Stimulated activated CD8-positive, alpha-beta memory T cell treated with anti-CD3 and anti-CD28 coated beads, Interleukin-15, amount 100 ng/mL, for 24 hours (primary cell): ENCODE data around the gene C16orf54.
"Not testable (repeated sequence)": the region's sequence is repeated elsewhere in the genome, so short reads cannot be mapped to it uniquely, and the experiment has no call there.

Source experiments
- DNase-seq: peaks from one replicate; pipeline ENCODE4 v3.0.0-alpha.2; 2020; ENCODE audit warnings: low read depth

The C16orf54 gene

DNA sequence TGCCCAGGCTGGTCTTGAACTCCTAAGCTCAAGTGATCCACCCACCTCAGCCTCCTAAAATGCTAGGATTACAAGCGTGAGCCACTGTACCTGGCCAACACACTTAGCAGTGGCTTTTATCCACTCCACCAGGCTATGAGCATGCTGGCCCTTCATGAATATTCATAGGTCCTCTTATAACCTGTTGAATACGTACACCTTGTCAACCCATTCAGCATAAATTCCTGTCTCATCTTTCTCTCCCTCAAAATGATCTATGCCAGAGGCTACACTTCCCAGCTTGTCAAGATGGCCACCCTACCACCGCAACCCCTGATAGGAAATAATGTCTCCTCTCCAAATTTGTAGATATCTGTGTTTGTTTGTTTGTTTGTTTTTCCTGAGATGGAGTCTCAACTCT lies 21.3 kb upstream of the C16orf54 start:
- DNase-seq, result no peak

DNA sequence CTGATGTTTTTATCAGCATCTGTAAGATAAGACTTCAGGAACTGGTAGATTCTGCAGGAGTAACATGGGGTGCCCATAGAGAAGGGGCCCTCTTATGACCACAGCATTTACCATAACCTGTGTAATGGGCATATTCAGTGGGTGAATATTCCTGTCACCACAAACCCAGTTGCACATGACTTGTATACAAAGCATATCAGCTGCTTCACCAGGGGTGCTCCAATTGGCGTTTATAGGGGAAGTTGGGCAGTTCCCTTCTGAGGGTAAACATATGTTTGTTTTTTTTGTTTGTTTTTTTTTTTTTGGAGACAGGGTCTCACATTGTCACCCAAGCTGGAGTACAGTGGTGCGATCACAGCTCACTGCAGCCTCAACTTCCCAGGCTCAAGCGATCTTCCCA lies 20.8 kb upstream of the C16orf54 start:
- no peak for DNase-seq

DNA sequence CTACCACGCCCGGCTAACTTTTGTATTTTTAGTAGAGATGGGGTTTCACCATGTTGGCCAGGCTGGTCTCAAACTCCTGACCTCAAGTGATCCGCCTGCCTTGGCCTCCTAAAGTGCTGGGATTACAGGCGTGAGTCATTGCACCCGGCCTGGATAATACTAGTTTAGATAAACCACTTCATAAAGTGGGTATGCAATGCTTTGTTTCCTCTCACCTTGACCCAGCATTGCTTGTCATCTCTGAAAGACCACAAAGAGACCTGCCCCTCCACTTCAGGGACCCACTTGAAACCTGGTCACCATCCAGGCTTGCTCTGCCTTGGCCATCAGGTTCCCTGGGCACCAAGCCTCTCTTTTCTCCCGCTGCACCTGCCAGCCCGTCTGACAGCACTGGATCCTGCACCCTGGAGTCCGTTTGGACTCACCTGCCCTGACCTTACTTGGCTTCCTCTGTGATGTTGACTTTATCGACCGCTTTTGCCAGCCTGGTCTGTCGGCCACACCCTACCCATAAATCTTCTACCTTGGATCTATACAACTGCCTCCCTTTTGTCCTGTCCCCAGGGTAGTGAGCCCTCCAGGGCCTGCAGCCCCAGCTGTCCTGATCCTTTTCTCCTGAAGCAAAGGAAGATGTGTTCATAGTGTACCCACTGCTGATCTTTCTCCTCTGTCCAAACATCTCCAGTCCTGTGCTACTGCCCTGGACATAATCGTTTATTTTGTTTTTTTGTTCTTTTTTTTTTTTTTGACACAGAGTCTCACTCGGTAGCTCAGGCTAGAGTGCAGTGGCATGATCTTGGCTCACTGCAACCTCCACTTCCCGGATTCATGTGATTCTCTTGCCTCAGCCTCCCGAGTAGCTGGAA lies 19.6 kb upstream of the C16orf54 start:
- DNase-seq, result no peak

DNA sequence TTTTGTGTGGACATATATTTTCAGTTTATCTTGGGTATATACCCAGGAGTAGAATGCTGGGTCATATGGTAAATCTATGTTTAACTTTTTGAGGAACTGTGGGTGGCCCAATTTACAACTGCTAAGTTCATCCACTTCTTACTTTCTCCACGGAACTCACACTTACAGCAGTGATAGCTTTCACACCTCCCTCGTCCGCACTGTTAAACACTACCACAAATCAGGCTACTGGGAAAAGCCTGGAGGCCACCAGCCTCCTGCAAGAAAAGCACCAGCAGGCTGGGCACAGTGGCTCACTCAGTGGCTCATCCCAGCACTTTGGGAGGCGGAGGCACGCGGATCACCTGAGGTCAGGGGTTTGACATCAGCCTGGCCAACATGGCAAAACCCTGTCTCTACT lies 17.5 kb upstream of the C16orf54 start:
- no peak for DNase-seq

DNA sequence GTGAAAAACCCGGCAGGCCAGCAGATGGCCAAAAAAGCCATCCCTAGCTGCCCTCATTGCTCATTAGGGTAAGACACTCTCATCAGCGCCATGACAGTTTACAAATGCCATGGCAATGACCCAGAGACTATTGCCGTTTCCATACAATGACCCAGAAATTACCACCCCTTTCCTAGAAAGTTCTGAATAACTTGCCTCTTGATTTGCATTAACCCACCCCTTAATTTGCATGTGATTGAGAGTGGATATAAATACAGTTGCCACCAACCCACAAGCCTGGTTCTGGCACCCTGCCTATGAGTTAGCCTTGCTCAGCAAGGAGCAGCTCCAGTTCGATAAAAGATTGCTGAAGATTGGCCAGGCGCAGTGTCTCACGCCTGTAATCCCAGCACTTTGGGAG lies 16.1 kb upstream of the C16orf54 start:
- DNase-seq, result no peak

DNA sequence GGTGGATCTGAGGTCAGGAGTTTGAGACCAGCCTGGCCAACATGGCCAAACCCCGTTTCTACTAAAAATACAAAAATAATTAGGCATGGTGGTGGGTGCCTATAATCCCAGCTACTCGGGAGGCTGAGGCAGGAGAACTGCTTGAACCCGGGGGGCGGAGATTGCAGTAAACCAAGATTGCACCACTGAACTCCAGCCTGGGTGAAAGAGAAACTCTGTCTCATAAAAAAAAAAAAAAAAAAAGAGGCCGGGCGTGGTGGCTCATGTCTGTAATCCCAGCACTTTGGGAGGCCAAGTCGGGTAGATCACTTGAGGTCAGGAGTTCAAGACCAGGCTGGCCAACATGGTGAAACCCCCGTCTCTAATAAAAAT lies 15.5 kb upstream of the C16orf54 start:
- DNase-seq, result not testable (repeated sequence)

DNA sequence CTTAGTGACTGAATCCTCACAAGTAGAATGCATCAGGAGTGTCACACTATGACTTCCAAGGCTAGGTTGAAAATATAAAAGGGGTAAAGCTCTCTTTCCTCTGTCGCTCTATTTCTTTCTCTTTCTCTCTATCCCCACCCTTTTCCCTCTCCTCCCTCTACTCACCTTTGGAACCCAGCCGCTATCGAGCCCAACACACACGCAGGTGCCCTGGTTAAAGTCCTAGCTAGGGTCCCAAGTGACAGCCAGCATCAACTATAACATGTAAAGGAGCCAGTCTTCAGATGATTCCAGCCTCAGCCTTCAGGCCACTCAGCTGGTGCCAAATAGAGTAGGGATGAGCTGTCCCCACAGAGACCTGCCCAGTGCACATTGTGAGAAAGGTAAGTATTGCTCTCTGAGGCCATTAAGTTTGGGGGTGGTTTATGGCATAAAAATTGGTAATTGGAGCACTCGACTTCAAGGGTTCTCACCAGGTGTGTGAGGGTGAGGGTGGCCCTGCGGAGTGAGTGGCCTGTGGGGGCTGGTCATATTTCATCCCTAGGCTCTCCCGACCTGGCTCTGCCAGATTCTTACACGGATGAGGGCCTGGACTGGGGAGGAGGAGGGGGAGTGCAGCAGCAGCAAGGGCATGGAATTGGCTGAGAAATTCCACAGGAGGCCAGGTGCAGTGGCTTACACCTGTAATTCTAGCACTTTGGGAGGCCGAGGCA lies 14.9 kb upstream of the C16orf54 start:
- DNase-seq, result no peak

DNA sequence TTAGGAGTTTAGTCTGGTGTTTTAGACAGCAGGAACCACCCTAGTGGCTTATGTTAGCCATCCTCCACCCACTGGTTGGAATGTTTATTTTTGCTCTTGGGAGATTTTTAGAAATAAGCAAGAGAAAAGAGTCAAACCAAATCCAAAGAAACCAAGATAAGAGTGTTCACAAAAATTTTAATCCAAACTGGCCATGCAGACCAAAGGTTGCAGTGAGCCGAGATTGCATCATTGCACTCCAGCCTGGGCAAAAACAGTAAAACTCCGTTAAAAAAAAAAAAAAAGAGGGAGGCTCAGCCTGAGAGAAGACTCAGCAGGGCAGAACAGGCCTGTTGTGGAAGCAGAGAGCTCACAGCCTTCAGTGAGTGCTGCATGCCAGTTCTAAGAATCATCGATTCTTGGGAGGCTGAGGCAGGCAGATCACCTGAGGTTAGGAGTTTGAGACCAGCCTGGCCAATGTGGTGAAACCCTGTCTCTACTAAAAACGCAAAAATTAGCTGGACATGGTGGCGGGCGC lies 12.2 kb upstream of the C16orf54 start:
- DNase-seq, result no peak

DNA sequence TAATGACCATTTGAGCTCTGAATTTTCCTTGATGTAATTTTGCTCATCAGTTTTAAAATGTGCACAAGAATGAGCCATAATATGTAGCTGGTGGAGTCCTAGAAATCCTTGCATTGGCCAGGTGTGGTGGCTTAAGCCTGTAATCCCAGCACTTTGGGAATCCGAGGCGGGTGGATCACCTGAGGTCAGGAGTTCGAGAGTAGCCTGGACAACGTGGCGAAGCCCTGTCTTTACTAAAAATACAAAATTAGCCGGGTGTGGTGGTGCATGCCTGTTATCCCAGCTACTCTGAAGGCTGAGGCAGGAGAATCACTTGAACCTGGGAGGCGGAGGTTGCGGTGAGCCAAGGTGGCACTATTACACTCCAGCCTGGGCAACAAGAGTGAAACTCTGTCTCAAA lies 11.3 kb upstream of the C16orf54 start:
- DNase-seq, result not testable (repeated sequence)

DNA sequence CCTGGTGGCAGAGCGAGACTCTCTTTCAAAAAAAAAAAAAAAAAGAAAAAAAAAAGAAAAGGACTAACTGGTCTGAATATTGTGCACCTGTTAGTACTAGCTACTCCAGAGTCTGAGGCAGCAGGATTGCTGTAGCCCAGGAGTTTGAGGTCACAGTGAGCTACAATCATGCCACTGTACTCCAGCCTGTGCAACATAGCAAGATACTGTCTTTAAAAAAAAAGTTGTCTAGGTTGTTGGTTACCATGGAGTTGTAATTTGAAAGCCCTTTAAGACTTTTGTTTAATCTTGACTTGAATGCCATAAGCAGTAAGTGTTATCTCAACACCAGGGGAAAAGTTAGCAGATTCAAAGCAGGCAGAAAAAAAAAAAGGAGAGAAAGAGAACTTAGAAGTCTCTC lies 10.9 kb upstream of the C16orf54 start:
- DNase-seq, result no peak

DNA sequence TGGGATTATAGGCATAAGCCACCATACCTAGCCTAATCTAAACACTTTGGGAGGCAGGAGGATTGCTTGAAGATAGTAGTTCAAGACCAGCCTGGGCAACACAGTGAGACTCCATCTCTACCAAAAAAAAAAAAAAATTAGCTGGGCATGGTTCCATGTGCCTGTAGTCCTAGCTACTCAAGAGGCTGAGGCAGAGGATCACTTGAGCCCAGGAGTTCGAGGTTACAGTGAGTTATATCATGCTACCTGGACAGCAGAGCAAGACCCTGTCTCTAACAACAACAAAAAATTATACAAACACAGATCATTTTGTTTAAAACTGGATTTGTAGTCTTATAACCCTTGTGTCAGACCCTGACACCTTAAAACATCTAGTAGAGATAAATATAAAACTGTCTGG lies 7.7 kb upstream of the C16orf54 start:
- no peak for DNase-seq

DNA sequence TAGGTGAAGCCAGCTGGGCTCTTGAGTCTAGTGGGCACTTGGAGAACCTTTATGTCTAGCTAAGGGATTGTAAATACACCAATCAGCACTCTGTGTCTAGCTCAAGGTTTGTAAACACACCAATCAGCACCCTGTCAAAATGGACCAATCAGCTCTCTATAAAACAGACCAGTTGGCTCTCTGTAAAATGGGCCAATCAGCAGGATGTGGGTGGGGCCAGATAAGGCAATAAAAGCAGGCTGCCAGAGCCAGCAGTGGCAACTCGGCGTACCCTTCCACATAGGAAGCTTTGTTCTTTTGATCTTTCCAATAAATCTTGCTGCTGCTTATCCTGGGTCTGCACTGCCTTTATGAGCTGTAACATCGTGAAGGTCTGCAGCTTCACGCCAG lies 3.0 kb upstream of the C16orf54 start:
- not testable (repeated sequence) for DNase-seq

DNA sequence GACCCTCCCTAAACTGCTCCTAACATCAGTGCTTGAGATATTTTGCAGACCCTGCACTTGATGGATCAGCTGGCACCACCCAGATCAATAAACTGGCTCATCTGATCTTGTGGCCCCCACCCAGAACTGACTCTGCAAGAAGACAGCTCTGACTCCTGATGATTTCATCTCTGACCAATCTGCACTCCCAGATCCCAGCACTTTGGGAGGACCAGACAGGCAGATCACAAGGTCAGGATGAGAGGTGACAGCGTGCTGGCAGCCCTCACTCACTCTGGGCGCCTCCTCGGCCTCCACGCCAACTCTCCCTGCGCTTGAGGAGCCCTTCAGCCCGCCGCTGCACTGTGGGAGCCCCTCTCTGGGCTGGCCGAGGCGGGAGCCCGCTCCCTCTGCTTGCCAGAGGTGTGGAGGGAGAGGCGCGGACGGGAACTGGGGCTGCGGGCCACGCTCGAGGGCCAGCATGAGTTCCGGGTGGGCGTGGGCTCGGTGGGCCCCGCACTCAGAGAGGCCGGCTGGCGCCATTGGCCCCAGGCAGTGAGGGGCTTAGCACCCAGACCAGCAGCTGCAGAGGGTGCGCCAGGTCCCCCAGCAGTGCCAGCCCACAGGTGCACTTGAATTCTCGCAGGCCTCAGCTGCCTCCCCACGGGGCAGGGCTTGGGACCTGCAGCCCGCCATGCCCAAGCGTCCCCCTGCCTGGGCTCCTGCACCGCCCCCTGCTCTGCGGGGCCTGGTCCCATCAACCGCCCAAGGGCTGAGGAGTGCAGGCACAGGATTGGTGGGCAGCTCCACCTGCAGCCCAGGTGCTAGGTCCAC lies 2.4 kb upstream of the C16orf54 start:
- DNase-seq, result no peak

DNA sequence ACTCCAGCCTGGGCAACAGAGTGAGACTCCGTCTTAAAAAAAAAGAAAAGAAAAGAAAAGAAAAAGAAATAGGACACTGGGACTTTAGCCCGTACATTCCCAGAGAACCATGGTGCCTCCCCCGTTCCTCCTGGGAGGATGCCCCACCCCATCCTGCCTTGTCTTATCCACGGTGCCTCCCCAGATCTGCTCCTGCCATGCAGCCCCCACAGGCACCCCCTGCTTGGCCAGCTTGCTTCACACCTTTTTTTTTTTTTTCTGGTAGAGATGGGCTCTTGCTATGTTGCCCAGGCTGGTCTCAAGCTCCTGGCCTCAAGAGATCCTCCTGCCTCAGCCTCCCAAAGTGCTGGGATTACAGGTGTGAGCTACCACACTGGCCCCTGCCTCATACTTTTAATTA lies 728 bp upstream of the C16orf54 start:
- not testable (repeated sequence) for DNase-seq

DNA sequence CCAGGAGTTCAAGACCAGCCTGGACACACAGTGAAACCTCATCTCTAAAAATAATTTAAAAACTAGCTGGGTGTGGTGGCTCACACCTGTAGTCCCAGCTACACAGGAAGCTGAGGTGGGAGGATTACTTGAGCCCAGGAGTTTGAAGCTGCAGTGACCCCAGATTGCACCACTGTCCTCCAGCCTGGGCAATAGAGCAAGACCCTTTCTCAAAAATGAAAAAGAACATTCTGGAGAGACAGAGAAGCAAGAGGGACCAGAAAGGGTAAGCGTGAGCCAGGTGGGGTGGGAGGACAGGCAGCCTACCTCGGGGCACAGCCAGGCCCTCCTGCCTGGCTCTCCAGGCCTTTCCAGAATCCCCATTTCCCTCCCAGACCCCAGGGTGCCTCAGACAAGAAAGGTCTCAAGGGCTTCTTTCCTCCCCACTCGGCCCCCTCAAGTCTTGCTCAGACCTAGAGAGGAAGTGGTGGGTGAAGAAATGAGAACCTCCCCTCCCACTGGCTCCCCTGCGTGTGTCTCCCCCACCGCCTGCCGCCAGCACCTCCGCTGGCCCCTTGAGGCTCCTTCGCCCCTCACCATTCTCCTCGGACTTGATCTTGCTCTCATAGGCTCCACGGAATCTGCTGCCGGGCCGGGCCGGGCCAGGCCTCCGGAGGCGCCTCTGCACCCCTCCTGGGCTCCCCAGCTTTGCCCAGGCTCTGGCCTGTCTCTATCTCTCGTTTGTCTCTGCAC lies 503 bp downstream of the C16orf54 start:
- DNase-seq, result no peak

DNA sequence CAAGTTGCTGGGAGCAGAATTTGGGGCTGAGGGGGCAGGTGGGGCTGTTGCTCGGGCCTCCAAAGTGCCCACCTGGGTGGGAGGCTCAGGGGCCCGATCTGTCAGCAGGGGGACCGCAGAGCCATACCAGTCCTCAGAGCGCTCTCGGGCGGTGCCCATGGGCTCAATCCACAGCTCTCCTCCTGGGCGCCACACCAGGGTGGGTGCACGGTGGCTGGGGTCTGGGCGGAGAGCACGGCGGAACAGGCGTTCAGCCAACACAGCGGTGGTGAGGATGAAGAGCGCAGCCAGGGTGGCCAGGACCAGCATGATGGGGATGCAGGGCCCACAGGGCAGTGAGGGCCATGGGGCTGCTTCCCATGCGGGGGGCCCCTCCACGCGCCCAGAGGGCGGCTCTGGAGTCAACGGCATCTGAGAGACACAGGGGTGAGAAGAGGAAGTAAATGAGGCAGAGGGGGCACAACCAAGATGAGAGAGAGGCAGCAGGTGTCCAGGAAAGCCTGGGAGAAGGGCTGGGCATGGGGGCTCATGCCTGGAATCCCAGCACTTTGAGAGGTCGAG lies 1.2 kb downstream of the C16orf54 start:
- no peak for DNase-seq

DNA sequence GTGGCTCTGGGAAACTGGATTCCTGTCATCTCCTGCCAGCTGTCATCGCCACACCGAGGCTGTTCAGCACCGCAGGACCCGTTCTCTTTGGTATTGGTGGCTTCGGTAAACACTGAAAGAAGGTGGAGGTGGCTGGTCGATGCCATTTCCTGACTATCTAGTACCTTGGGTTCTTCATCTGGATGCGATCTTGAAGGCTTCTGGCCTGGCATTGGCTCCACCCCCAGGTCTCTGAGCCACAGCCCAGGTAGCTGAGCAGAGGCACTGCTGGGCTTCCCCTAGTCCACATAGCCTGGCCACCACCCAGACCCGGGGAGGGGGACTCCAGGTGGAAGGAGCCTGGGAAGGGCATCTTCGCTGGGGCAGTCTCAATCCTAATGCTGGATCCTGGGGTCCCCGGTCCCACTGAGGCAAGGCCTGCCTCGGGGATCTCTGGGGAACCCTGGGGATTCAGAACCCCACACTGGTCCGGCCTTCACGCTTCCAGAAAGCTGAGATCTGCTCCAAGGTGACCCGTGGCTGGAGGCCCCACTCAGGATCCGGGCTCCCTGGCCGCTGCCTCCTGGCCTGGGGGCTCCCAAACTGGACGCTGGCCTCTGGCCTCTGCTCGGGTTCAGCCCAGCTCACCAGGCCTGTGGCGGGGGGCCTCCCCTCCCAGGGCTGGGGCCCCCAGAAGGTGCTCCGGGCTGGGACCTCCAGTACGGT lies 1.8 kb downstream of the C16orf54 start:
- DNase-seq, result no peak

DNA sequence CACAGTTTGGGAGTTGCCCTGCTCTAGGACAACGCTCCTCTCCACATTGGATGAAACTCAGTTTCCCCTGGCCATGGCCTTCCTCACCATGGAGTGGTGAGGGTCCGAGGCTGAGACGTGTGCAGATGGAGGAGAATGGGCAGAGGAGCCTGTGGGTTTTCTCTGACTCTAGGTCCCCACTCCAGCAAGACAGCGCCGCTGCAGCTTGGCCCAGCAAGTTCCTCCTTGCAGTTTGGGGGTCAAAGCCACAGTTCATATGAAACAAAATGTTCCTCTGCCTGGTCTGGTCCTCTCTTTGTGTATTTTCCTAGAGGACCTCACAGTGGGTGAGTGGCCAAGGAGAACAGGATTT lies 2.3 kb downstream of the C16orf54 start:
- DNase-seq, result no peak

DNA sequence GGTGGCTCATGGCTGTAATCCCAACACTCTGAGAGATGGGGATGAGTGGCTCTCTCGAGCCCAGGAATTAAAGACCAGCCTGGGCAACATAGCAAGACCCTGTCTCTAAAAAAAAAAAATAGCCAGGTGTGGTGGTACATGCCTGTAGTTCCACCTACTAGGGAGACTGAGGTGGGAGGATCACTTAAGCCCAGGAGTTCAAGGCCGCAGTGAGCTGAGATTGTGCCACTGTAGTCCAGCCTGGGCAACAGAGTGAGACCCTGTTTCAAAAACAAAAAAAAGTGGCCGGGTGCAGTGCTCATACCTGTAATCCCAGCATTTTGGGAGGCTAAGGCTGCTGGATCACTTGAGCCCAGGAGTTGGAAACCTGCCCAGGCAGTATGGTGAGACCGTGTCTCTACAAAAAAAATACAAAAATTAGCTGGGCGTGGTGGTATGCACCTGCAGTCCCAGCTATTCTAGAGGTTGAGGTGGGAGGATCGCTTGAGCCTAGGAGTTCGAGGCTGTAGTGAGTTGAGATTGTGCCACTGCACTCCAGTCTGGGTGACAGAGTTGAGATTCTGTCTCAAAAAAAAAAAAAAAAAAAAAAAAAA lies 3.0 kb downstream of the C16orf54 start:
- DNase-seq, result no peak

DNA sequence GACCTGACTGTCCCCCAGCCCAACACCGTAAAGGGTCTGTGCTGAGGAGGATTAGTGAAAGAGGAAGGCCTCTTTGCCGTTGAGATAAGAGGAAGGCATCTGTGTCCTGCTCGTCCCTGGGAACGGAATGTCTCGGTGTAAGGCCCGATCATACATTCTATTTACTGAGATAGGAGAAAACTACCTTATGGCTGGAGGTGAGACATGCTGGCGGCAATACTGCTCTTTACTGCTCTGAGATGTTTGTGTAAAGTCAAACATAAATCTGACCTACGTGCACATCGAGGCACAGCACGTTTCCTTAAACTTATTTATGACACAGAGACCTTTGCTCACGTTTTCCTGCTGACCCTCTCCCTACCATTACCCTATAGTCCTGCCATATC lies 5.2 kb downstream of the C16orf54 start:
- not testable (repeated sequence) for DNase-seq
